NT2/D1 (cell line): ENCODE measurements around the gene ENTPD7.

Source experiments
- SUZ12 ChIP-seq: IDR thresholded peaks from 2 replicates; pipeline ENCODE4 v1.6.1; 2011; ENCODE audit not compliant: insufficient read length, insufficient read depth; ENCODE audit errors: extremely low read depth
- YY1 ChIP-seq: IDR thresholded peaks from 2 replicates; pipeline ENCODE4 v1.6.1; 2011; ENCODE audit not compliant: insufficient read length, insufficient read depth
- ZNF274 ChIP-seq: IDR thresholded peaks from 2 replicates; pipeline ENCODE4 v1.6.1; 2011; ENCODE audit warnings: mild to moderate bottlenecking, low read depth, low read length

GRCh38 chr10:99678921-99679320 is 19.6 kb downstream of the ENTPD7 start:
- TF ChIP-seq ZNF274 = no peak
- TF ChIP-seq YY1 = no peak
- TF ChIP-seq SUZ12 = no peak
